GM21390 (cell line): Measurements from ENCODE around the gene MTRR.

Experiments
- ATAC-seq: cut with Tn5 transposase; IDR thresholded peaks from one replicate; pipeline ENCODE4 v1.9.1; 2021; ENCODE audit not compliant: unreplicated experiment

Gene MTRR

DNA sequence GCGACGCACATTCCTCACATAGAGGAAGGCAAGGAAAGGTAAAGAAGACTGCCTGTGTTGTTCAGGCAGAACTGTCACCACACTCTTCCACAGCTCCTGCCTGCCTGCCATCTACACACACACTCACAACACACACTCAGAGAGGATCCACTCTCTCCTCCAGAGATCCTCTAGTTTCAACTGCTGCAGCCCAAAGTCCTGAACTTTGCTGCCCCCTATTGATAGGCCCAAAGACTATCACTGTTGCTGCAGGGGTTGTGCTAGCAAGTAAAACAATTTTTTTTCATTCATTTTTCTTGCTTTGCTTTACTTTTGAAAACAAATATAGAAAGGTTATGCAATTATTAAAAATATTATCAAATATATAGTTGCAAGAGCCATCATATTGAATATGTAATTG lies 12.1 kb upstream of the MTRR start:
- ATAC-seq: no peak

DNA sequence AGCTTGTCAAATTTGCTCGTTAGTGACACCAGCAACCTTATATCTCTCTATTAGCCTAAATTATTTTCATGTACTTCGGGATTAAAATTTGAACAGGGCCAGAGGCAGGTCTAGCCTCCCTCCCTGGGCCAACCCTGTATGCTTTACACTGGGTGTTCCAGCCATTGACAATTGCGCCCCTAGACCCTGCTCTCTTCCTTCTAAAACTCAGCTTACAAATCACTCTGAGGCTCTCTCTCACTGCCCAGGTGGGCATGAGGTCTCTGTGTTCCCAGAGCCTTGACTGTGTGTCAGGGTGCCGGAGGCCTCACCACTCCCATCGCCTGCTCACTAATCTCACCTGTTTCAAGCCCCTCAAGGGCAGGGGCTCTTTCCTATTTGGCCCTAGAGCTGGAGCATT lies 11.6 kb upstream of the MTRR start:
- ATAC-seq: no peak

DNA sequence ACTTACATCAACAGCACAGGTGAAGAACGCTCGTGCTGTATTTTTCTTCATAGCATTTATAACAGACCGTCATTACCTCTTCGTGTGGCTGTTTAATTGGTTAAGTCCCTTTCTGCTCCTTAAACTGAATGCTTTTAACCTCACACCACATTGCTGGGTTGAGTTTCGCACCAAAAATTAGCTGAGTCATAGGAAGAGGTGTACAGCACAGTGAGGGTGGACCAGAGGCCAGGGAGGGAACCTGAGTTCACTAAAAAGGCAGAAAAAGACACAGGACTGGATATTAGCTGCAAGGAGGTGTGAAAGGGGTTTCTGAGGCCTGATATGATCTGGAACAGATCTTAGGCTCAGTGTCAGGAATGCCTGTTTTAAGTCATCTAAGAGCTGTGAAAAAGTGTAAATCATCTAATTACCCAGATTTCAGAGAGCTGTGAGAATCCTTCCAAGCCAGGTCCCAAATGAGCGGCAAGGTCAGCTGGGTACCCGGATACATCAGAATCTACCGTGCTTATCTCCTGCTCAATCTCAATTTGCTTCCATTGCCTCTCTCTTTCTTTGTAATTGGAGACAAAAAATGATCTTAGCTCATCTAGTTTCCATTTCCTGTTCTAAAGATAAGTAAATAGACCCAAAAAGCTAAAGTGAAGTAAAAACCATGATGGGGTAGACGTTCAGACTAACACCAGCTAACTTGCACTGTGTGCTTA lies 10.9 kb upstream of the MTRR start:
- no peak for ATAC-seq

DNA sequence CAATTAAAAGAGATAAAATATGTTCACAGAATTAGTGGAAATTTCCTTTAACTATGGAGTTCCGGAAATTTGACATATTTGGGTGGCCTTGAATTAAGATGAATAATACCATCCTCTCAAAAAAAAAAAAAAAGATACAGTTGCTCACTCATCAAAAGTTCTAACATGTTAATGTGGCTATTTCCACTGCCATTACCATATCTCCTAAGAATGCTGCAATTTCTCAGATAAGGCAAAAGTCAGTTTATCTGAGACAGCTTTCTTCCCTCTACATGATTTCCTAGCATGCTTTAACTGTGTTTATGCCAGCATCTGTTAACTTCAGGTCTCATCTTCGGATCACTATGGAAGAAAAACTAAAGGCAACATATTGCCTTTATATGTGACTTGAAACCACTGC lies 2.8 kb upstream of the MTRR start:
- no peak for ATAC-seq

DNA sequence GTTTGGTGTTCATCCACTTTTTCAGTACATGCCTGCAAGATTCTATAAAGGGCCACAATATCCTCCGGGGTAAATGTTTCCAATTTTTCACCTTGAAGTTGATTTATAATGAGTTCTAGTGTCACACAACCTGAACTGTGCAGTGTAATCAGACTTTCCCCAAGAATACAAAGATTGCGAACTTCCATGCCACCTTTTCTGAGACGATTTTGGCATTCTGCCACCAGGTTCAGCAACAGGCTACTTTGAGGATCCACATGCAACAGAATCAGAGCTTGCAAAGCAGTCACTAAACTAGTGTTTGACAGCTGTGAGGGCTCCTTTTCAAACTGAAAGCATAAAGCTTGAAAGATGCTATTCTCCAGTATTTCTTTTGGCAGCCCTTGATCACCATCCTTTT lies 1.7 kb upstream of the MTRR start:
- no peak for ATAC-seq

DNA sequence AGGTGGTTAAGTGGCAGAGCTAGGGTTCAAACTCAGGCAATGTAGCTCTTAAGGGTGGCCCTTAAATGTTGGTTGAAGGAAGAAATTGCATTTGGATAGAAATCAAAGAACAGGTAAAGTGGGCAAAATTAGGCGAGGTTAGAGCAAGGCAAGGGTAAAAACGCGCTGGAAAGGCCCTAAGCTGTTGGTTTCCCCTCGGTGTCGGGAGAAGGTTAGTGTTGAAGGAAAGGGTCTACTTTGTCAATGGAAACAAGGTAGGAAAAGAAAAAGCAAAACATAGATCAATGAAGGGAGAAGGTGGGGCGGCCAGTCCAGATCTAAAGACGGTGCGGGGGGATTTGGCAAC lies 548 bp upstream of the MTRR start:
- ATAC-seq: no peak

DNA sequence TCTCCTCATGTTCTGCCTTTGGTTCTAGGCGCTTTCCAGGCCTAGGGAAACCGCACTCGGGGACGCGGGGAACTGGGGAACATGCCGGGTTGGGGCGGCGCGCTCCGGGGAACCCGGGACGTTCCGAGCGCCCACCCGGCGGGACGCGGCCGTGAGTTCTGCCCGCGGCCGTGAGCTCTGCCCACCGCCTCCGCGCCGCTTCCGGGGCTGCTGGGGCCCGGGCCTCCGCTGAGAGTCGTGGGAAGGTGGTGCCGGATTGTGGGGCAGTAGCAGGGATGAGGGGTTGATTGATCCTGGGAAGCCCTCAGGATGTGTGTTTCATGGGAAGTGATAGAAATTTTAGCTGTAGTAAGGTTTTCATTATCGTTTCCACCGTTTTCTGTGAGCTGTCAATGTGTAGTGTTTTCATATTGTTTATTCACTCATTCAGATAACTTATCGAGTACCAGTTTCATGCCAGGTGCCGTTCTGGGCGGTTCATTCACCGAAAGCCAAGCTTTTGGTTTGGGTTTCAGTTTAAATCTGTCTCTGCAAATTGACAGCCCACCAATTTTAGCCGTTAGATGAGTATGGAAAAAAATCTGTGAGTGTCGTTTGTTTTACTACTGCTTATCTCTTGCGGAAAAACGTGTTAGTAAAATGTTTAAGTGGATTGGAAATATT lies 657 bp downstream of the MTRR start:
- peak; percentile 30 for ATAC-seq

DNA sequence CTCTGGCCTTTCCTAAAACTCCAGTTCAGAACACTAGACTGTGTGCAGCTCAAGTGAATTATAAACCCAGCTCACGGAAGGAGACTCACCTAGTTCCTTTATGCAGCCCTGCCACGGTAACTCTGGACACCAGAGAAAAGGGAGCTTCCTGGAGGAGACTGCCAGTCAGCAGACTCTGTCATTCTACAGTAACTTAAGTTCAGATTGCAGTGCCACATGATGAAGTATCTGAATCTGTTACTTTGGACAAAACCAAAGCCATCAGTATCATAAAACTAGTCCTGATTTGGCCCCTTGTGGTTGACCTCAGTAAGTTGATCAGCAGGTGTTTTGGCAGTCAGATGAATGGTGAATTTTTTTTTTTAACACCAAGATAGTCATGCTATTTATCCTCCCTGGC lies 2.7 kb downstream of the MTRR start:
- peak; percentile 24 for ATAC-seq

DNA sequence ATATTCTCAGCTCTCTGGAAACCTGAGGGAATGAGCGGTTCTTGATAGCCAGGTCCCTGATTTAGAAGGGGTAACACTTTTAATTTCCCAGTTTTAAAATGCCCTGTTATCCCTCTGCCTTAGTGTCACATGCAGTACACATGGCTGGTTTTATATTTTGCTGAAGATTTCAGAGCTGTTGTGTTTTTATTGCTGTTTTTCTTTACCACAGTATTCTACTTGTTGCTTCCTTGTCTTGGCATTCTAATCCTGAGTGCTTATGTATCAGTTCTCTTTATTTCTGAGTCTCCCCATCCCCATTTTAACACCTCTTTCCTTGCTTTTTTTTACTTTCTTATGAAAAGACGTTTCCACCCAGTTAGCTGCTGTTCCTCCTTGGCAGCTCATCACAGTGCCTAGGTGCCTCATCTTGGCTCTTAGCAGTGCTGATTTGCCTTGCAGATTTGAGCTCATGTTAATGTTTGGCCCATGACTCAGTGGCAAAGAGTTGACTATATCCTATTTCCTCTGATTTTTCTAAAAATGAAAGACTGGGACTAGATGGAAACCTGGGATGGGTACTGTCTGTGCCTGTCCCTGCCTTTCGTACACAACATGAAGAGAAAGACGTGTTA lies 3.7 kb downstream of the MTRR start:
- ATAC-seq: no peak

DNA sequence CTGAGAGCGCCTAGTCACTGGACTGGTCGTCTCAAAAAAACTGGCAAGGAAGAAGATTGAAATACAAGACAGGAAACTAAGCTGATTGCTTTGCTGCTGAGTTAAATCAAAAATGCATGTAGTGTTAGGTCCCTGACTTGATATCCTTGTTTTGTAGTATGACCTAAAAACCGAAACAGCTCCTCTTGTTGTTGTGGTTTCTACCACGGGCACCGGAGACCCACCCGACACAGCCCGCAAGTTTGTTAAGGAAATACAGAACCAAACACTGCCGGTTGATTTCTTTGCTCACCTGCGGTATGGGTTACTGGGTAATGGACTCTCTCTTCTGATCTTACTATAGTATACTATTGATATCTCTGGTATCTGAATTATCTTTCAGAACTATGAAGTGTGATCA lies 4.3 kb downstream of the MTRR start:
- ATAC-seq: no peak

DNA sequence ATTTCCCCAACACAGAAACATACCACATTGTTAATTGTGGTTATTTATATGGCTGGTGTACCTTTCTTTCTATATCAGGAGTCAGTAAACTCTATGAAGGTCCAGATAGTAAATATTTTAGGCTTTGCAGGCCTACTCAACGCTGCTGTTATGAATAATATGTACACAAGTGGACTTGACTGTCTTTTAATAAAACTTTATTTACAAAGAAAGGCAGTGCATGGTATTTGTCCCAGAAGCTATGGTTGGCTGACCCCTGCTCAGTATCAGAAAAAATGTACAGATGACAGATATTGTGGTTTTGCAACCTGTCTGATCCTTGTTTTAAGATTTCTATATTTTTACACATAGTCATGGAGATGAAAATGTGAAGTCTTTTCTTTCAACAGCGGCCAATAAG lies 5.7 kb downstream of the MTRR start:
- ATAC-seq: no peak

DNA sequence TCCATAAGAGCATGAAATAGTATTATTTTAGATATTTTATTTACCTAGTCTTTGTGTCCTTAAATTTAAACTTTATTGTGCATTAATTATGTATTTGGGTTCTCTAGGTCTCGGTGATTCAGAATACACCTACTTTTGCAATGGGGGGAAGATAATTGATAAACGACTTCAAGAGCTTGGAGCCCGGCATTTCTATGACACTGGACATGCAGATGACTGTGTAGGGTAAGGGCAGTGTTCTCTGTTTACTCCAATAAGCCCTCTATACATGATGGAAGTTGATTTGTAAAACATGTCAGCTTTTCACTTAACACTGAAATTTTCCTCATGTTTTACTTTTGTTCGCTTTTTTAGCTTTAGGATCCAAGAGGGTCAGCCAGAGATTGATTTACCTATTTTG lies 6.2 kb downstream of the MTRR start:
- no peak for ATAC-seq

DNA sequence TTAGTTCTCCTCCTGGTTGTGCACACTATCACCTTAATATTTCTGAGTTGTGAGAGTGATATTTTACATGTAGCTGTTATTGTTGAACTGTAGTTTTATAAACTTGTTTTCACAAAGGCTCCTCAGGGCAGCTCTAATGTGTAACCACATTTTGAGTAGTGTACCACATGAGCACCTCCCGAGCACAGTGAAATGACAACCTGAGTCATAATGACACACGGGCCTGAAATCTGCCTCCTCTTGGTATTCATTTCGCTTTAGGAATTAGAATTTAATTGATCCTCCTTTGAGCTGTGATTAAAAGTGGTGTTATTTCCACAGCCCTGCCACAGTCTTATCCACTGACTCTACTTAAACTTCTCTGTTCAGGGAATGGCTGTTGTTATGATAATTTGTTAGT lies 7.9 kb downstream of the MTRR start:
- peak; percentile 52 for ATAC-seq

DNA sequence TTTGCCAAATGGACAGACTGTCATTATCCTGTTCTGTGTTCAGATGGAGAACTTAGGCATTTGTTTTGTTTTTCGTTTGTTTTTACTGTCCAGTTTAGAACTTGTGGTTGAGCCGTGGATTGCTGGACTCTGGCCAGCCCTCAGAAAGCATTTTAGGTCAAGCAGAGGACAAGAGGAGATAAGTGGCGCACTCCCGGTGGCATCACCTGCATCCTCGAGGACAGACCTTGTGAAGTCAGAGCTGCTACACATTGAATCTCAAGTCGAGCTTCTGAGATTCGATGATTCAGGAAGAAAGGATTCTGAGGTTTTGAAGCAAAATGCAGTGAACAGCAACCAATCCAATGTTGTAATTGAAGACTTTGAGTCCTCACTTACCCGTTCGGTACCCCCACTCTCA lies 8.9 kb downstream of the MTRR start:
- no peak for ATAC-seq

DNA sequence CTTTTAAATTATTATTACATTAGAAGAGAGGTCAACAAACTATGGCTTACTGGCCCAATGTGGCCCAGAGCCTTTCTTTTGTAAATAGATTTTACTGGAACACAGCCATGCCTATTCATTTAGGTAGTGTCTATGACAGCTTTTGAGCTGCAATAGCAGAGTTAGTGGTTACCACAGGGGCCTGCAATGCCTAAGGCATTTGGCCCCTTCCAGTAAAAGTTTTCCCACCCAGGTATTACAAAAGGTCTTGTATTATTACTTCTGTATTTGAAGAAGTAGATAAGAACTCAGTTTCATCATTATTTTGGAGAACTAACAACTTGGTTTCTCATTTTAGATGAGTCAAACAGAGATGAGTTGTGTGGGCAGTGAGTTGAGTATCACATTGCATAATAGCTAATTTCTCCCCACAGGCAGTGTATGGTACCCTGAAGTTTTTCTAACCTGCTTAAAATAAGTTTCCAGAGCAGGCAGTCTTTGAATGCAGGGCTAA lies 9.5 kb downstream of the MTRR start:
- peak; percentile 96 for ATAC-seq

DNA sequence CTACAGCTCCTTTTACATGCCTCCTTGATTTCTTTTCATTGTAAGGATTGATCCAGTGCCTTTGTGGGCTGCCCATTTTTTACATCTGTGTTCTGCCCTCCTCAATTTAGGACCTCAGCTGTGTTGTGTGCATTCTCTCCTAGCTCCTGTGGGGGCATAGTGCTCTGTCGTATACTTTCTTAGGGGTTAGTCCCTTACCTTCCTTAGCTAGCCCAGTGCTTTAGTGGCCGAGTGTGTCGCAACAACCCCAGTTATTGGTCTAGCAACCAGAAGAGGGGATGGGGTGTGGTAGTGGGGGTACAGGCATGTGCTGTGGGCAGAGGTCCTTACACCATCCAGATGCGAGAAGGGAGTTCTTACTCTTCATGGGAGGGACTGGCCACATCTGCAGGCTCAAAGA lies 12.1 kb downstream of the MTRR start:
- ATAC-seq: no peak

DNA sequence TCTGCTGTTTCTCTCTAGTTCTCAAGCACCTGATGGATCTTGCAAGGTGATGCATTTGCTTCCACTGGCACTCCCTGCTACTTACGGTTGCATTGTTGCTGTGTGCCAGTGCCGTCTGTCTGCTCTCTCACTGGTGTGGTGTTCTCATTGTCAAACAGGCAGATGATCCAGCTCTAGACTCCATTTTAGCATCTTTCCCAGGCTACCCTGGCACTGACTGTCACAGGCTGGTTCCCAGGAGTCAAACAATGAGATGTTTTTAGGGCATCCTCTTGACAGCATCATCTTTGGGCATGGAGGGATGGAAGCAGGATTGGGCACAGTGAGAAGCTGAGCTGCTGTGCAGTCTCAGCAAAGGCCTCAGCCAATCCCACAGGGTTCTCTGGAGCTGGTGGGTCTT lies 12.9 kb downstream of the MTRR start:
- ATAC-seq: no peak

DNA sequence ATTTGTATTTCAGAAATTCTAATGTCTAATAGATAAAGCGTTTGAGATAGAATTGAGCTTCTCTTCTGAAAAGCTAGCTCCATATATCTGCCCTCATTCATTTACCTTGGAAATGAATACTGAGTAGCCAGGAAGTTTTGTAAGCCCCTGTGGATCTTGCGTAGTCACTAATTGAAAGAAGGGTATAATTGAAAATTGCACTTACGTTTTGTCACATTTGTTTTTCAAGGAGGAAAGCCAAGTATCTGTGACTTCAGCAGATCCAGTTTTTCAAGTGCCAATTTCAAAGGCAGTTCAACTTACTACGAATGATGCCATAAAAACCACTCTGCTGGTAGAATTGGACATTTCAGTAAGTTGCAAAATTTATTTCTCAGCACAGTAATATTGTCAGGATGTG lies 14.0 kb downstream of the MTRR start:
- ATAC-seq: no peak

DNA sequence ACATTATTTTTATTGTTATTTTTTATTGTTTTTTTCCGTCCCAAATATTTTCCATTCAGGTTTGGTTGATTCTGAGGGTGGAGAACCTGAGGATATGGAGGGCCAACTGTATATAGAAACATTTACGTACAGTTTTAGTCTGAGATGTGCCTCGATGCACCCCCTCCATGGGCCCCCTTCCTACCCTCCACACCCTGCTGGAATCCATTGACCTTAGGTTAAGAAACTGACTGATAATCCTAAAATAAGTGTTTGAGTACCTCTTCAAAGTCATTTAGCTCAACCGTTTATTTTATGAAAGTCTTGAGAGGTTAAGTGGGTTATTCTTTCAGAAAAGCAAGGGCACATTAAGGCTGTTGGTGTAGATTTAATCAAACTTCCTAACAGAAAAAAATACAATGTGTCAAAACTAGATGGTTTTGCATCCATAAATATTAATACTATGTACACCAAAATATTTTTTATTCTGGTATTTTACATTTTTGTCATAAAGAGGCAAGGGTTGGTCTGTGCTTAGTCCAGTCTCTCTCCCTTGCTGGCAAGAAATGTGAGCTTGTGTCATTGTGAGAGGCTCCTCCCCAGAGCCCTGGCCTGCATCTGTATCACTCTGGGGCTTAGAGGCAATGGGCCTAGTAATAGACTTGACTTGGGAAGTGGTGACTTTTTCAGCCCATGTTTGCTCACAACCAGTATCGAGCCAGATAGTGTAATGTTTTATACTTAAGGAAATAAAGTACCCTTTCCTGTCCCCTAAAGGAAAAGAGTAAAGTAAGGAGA lies 15.7 kb downstream of the MTRR start:
- no peak for ATAC-seq

DNA sequence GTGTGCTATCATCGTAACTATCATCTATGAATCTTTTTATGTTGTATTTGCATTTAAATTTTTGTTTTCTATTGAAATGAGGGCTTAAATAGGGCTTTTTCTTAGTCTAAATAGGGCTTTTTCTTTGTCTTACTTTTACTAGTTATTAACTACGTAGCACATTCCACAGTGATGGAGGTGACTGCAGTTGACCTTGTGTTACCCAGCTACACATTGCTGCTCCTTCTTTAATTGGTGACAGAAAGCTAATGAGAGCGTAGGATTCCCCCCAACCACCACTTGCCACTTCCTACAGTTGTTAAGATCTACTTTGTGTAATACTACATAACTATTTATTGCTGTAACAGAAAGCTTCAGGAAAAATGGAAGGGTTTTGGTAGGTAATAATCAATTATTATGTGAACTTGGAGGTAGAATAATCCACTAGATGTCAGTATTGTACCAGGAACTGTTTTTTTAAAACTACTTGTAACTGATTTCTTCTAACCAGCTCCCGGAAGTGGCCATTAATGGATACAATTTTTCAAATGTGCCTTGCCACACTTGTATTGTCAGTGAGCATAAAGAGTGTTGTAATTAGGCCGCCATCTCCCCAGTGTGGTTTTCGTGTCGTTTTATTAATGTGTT lies 18.0 kb downstream of the MTRR start:
- no peak for ATAC-seq

DNA sequence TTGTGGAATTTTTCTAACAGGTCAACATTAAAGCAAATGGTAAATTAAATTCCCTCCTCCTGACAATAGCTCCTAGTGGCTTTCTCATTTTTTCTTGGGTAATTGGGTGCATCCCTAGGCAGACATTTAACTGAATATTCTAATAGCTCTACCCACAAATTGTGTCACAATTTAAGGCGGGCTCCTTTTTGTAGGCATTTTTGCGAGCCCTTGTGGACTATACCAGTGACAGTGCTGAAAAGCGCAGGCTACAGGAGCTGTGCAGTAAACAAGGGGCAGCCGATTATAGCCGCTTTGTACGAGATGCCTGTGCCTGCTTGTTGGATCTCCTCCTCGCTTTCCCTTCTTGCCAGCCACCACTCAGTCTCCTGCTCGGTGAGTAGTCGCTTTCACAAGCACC lies 20.0 kb downstream of the MTRR start:
- no peak for ATAC-seq
